SU-DHL-6 (cell line): Measurements from ENCODE around the gene LHPP.

ENCODE experiments used
- CTCF ChIP-seq: fragments of 200-600 bp; sonication (generic); IDR thresholded peaks from one replicate; pipeline ENCODE4 v1.5.1; 2017; ENCODE audit warnings: antibody characterized with exemption, mild to moderate bottlenecking, low read length, moderate library complexity; ENCODE audit not compliant: insufficient read depth, poor library complexity, severe bottlenecking
- EZH2phosphoT487 ChIP-seq: fragments of 200-600 bp; sonication (generic), shearing (Covaris generic); conservative IDR thresholded peaks from 2 replicates; pipeline ENCODE4 v1.6.1; 2018; ENCODE audit warnings: mild to moderate bottlenecking, antibody characterized with exemption, low read length, moderate library complexity, mixed read lengths

- TF ChIP-seq CTCF, result no peak
- TF ChIP-seq EZH2phosphoT487, result no peak
Measured at GRCh38 chr10:124626759-124627380, 165.2 kb downstream of the LHPP start.
